Measurements from ENCODE around the gene CPZ.

The CPZ gene

DNA sequence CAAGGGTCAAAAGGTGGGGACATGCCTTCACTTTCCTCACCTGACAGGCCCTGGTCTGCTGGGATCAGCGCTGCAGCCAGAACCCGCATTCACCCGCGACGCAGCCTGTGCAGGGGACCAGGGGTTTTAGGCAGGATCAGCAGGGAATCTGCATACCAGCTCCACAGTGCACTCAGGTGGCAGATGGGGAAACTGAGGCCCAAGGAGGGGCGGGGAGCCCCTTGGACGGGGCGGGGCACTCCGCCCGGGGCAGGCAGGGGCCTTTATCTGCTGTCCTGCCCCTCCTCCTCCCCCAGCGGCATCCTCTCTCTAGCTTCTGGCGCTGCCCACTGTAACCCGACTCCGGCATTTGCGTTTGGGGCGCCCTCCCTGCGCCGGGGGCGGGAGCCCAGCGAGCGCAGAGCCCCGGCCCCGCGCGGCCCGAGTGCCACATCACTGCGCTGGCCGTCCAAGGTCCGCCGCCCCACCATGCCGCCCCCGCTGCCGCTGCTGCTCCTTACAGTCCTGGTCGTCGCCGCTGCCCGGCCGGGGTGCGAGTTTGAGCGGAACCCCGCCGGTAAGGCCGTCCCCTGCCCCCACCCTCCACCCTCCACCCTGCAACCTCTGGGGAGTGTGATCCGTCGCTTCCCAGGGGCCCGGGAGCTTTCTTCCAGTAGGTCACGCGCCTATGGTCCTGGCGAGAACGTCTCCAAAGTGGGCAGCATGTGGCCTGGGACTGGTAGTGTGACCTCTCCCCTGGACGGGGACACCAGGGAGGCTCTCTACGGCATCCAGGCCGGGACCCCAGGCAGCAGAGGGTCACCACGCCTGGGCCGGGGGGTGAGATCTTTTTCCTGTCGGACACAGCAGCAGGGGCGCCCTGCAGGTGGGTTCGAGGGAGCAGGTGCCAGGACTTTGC lies at the start of gene CPZ:
CPZ (plus strand) TSS at position 400 of the 898 bp plus-strand sequence; CDS start at position 469, 69 bp downstream.
- no peak for DNase-seq

DNA sequence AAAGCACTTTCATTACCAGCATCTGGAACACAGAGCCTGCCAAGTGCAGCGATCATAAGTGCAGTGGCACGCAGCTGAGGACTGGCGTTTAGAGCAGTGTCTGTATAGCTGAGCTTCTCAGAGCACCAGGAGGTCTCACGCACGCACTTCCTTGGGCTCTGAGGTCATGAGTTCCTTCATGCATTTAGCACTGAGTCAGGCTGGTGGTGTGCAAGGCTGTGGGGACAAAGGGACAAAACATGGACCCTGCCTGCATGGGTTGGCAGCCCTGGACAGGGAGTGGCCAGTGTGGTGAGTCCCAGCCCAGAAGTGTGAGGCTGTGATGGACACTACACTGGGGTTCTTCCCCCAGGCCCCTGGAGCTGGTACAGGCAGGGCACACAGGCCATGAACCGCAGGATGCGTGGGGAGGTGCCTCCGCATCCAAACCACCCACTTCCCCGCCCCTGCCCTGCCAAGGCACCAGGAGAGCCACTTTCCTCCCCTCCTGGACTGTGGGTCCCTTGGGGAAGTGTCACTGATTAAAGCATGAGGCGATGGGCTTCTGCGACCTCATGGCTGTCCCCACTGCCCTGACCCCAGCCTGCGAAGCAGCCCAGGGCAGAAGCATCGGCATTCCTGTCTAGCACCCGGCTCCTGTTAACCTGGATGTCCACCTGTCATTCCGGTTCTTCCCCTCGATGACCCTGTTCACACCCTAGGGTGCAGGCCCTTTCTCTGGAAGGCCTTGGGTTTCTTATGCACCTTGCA lies 49.6 kb upstream of the CPZ start:
- no peak for DNase-seq

DNA sequence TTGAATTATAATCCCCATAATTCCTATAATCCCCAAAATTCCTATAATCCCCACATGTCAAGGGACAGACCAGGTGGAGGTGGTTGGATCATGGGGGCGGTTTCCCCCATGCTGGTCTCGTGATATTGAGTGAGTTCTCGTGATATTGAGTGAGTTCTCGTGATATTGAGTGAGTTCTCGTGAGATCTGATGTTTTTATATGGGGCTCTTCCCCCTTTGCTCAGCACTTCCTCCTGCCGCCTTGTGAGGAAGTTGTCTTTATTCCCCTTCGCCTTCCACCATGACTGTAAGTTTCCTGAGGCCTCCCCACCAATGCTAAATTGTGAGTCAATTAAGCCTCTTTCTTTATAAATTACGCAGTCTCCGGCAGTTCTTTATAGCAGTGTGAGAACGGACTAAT lies 48.9 kb upstream of the CPZ start:
- DNase-seq = no peak

DNA sequence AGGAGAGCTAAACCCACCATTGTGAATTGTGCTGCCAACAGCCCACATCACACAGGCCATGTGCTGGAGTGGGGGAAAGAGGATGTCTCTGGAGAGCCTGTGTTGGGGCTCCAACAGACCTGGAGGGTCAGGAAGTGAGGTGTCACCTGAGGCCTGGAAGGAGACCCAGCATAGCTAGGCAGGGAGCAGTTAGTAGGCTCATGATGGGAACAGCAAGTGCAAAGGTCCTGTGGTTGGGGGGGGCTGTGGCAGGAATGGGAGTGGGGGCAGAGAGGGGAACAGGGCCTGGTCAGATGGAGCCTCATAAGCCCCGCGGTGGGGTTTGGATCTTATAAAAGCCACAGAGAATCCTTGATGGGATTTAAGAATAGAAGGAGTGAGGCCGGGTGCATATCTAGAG lies 48.3 kb upstream of the CPZ start:
- no peak for DNase-seq

DNA sequence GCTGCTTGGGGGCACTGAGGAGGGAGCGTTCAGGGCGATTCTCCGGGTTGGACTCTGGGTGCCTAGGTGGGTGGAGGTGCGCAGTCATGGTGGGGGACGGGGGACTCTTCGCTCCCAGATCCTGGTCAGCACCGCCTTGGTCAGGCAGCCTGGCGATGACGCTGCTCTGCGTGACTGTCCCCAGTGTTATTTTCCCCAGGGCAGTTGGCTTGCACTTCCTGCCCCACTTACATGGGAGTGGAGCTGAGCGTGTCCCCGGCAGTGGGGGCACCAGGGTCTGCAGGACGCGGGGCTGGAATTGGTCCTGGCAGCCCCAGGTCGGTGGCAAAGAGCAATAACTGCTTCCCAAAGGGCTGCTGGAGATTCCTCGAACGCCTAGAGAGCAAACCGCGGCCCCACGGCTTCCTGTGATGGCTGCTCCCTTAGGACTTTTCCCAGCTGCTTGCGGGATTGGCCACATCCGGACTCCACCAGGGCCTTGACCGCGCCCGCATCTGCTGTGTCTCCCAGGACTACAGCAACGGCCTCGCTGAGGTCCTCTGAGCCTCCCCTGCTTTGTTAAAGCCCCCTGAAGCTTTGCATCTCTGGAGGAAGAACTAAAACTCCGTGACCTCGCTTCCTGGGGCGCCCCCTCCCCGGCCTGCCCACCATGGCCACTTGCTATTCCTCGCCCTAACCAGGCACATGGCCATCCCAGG lies 47.7 kb upstream of the CPZ start:
- no peak for DNase-seq

DNA sequence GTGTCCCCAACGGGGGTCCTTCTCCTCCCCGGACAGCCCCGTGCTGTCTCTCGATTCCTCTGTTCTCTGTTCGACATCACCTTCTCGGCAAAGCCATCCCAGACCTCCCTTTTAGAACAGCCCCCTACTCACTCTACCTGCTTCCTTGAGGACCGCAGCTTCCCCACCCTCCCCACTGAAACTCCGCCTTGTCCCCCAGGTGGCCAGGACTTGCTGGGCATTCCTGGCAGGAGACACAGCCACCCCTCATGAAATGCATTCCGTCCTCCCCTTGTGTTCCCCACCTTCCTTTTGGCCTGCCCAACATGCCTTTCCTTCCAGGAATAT lies 47.2 kb upstream of the CPZ start:
- DNase-seq = no peak

DNA sequence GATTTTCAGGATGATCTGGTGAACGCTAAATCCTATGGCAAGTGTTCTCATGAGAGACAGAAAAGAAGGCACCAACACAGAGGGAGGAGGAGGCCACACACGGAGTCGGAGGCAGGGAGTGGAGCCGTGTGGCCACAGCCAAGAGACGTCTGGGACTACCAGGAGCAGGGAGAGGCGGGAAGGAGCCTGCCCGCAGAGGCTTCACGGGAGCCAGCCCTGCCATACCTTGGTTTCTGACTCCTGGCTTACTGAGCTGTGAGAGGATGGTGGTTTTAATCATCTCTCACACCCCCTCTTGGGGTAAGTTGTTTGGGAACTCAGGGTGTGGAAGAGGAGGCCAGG lies 45.8 kb upstream of the CPZ start:
- no peak for DNase-seq

DNA sequence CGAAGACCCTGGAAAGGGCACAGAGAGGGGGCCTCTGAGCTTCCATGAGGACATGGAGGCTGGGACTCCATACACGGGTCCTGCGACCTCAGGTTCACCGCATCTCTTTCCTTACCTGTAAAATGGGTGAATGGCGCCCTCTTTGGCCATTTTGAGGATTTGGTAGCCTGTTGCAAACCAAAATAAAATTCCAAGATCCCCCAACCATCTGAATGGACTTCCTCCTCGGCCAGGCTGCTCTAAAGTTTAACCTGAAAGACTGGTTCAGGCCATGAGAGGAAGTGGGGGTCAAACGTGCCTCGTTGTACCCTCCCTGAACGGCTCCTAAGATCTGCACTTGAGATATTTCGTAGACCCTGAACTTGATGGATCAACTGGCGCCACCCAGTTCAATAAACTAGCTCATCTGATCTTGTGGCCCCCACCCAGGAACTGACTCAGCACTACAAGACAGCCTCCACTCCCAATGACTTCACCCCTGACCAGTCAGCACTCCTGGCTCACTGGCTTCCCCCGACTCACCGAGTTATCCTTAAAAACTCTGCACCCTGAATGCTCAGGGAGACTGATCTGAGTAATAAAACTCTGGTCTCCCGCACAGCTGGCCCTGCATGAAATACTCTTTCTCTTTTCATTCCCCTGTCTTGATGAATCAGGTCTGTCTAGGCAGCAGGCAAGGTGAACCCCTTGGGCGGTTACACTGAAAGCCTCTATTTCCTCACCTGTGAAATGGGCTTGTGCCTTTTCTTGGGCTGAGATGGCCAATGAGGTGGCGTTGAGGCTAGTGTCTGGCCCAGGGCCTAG lies 45.3 kb upstream of the CPZ start:
- DNase-seq = peak; percentile 50

DNA sequence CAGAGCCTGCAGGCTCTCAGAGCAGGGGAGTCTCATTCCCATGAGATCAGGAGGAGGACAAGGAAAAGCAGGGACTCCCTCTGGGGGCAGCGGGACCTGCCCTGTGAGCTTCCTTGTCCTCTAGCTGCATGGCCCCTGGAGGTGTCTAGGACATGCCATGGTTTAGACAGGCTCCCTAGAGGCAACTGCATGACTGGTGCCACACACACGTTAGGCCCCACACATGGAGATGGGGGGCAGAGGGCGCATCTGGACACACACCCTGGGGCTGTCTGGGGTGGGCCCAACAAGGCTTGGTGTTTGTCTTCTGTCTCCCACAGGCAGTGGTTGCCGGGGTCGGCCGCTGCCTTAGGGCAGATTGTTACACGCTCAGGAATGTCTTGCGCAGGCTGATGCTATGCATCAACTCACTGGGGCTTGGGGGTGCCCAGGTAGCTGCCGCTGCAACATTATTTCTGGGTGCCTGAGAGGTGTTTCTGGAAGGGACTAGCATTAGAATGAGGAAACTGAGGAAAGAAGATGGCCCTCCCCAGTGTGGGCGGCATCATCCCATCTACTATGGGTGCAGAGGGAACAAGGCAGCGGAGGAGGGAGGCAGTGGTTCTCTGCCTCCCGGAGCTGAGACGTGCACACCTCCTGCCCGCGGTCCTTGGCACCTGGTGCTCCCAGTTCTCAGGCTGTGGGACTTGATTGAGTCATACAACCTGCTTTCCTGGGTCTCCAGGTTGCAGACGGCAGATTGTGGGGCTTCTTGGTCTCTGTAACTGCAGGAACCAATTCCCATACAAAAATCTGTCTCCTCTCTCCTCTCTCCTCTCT lies 44.4 kb upstream of the CPZ start:
- DNase-seq = no peak

DNA sequence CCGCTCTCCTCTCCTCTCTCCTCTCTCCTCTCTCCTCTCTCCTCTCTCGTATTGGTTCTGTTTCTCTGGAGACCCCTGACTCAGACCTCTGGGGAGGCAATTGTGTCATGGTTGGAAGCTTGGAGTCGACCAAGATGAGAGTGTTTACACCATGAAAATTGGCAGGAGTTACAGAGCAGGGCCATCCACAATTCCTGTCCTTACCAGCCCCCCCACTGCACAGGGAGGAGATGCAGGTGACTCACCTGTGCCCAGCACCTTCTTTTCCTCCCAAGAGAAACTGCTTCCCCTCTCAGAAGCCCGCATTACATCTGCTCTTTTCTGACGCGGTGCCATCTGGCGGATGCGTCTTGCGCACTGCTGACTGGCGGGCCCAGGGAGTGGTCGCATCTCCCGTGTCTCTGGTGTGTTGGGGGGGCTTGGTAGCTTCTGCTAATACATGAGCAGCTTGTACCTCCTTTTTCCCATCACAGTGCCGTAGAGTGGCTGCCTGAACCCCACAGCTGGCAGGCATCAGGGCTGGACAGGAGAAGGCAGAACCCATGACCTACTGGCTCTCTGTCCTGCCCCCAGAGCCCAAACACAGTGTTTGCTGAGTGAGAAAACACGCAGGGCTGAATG lies 43.7 kb upstream of the CPZ start:
- DNase-seq = no peak

DNA sequence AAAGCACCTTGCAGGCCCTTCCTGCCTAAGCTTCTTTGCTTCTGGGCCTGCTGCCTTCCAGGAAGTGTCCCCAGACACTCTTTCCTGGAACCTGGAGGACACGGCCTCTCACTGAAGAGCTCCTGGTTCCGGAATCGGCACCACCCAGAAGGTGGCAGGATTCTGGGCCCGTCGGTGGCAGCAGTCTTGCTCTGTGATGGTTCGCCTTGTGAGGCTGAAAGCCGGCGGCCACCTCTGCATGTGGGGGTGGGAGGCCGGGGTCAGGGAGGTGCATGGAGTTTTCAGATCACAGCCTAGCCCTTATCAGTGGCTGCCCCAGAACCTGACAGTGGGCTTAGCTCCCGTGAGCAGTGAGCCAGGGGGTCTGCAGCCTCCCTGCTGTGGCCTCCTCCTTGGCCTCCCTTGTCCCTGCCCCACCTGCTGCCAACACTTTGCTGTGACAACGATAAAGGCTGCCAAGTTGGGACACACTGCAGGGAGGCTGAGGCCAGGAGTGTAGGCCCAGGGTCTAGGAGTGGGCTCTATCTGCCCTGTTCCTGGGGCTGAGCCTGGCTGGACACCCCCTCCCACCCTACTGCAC lies 43.1 kb upstream of the CPZ start:
- DNase-seq = no peak

DNA sequence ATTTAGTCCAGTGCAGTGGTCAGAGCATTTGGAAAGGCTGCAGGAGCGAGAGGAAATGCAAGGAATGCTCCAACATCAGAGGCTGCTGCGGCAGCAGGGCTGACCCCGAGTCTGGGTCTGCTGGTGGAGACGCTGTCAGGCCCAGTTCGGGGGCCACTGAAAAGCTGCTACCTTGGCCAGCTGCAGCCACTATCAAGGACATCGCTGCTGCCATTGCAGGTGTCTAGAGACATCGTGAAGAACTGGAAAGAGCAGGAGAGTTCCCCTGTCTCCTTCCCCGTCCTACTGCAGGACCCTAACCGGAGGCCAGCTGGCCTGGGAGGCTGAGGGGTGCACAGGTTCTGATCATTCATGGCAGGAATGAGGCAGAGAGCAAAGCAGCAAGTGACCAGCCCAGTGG lies 41.9 kb upstream of the CPZ start:
- no peak for DNase-seq

DNA sequence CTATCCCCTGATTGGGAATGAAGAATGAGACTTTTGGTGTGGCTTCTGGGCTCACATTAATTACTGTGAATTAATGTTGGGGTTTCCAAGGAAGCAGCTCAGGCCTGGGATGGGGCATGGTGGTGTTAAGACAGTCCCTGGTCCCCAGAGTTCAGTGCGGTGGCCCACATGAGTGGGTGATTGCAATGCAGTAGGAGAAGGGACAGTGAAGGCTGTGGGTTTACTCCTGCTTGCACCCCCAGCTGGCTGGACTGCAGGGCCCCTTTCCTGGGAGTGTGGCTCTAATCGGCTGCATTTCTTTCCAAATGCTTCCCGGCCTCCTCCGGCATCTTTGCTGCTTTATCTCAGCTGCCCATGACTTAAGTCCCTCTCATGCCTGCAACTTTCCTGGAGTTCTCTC lies 40.5 kb upstream of the CPZ start:
- DNase-seq = no peak

DNA sequence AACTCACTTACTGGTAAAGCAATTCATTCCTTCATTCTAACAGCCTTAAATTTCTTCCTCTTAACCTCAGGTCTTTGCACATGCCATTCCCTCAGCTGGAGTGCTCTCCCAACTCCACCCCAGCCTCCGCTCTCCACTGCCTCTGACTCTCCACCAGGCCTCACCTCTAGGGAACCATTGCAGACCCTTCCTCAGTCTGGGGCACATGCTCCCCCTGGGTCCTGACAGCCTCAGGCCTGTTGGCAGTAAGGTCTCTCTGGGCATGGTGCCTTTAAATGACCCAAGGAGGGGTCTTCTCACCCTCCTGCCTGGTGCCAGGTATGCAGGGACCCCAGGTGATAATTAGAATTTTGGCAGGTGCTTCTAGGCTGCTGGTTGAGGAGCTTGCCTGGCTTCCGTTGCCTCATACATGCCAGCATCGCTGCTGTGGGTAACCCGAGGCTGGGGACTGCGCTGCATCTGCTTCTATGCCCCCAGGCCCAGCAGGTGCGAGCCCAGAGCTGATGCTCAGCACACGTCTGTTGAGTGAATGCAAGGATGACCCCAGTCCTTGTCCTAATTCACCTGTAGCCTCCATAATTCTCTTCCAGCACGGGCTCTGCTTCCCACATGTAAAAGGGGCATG lies 39.9 kb upstream of the CPZ start:
- DNase-seq = no peak

DNA sequence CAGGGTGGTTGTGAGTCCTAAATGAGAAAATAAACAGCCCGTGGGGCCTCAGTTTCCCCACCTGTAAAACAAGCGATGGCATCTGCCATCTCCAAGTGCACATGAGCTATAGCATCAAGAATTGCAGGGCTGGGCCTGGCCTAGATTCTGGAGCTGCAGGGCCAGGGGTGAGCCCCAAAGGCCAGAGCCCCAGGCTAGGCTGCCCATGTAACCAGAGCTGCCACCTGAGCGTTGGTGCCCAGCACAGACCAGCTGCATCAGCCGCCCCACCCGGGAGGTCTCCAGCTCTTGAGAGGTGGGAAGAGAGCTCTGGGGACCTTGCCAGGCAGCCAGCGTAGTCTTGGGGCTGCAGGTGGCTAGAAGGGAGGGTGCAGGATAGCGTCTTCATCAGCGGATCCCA lies 39.3 kb upstream of the CPZ start:
- no peak for DNase-seq

DNA sequence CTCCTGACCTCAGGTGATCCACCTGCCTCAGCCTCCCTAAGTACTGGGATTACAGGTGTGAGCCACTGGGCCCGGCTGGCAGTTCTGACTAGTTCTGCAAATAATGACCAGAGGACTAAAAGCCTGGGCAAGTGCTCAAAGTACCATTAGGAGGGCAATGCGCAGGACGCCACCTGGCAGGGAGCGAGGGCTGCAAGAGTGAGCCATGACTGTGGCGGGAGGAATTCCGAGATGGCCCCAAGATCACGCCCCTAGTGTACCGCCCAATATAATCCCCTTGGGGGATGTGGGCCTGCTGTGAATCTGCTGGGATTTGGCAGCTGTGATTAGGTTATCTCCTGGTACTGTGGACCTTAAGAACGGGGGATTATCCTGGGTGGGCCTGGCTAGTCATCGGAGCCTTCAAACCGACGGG lies 38.6 kb upstream of the CPZ start:
- DNase-seq = no peak

DNA sequence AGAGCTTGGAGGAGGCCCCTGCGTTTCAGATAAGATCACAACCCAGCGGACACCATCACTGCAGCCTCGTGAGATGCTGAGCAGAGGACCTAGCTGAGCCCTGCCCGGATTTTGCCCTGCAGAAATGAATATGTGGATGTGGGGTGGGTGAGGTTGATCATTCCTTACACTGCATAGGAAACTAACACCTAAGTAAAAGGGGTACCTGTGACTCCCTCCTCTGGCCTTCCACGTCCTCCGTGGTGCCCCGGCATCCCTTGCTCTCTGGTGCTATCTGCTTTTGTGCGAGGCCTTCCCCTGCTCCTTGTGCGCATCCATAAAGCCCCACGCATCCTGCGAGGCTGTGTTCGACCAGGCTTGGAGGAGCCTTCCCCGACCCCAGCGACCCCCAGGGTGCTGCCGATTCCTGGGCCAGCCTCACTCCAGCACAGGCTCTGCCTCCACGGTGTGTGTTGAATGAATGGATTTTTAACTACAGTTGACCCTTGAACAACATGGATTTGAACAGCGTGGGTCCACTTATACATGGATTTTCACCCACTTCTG lies 37.9 kb upstream of the CPZ start:
- no peak for DNase-seq

DNA sequence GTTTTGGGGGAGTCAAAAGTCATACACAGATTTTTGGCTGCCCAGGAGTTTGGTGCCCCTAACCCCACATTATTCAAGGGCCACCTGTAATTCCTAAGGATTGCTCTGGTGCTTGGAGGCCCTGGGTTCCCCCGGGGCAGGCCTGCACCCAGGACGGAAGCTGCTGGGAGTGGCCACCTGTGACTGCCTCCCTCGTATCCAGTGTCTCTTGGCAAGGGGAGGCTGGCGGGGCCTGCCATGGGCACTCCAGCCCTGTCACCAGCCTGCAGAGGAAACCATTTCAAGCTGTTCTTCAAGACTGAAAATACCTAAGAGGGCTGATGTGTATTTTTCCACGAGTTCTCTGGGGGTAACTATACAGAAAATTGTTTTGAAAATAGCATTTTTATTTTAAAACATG lies 36.8 kb upstream of the CPZ start:
- DNase-seq = no peak

DNA sequence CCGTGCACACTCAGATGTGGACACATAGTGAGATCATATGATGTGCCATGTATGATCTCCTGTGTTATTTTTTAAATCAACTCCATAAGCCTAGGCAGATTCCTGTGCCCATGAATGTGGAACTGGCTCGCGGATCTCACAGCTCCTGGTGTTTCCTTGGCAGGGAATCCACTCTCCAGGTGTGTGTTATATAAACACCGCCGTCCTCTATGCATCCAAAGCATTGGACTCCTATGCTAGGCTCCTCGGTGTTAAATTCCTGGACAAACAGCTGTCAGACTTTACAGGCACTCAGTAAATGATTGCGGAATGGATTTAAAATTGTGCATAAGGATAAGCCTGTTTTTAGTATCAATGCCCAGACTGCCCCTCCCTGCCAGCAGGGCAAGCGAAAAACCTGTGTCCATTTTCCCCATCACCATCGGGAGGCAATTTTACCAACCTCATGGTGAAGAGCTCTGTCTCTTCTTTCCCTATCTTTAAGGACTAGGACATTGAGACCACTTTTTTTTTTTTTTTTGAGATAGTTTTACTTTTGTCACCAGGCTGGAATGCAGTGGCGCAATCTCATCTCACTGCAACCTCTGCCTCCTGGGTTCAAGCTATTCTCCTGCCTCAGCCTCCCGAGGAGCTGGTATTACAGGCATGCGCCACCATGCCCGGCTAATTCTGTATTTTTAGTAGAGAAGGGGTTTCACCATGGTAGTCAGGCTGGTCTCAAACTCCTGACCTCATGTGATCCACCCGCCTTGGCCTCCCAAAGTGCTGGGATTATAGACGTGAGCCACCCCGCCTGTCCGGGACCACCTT lies 36.0 kb upstream of the CPZ start:
- no peak for DNase-seq
